H9 (cell line): ENCODE data around the gene IPPK. TPM values are rescaled to one million over a fixed set of nuclear protein-coding genes. Genes with fewer than 3 reads are reported as not detected.

Source experiments
- DNase-seq: peaks from one replicate; pipeline ENCODE4 v3.0.0-alpha.2; 2017
- H2AFZ ChIP-seq: one replicate; pipeline ENCODE4 v1.6.1; 2013; ENCODE audit warnings: mild to moderate bottlenecking, low read length, control low read depth, moderate library complexity
- H2AK5ac ChIP-seq: 2 replicates; pipeline ENCODE4 v1.6.1; 2013; ENCODE audit warnings: low read length, control low read depth, mixed read lengths; ENCODE audit not compliant: insufficient read length
- H2BK120ac ChIP-seq: one replicate; pipeline ENCODE4 v1.6.1; 2013; ENCODE audit warnings: low read depth, mild to moderate bottlenecking, low read length, control low read depth, inconsistent platforms; ENCODE audit not compliant: poor library complexity, severe bottlenecking
- H2BK12ac ChIP-seq: 2 replicates; pipeline ENCODE4 v1.6.1; 2013; ENCODE audit warnings: low read length, control low read depth, mixed read lengths, low read depth; ENCODE audit not compliant: insufficient read length
- H2BK15ac ChIP-seq: 2 replicates; pipeline ENCODE4 v1.6.1; 2013; ENCODE audit warnings: low read depth, low read length, control low read depth
- H2BK20ac ChIP-seq: one replicate; pipeline ENCODE4 v1.6.1; 2013; ENCODE audit warnings: low read depth, mild to moderate bottlenecking, low read length, control low read depth, inconsistent platforms; ENCODE audit not compliant: poor library complexity, severe bottlenecking
- H2BK5ac ChIP-seq: 2 replicates; pipeline ENCODE4 v1.6.1; 2013; ENCODE audit warnings: low read length, control low read depth, mixed read lengths; ENCODE audit not compliant: insufficient read length
- H3K14ac ChIP-seq: 2 replicates; pipeline ENCODE4 v1.6.1; 2013; ENCODE audit warnings: low read length, control low read depth; ENCODE audit not compliant: insufficient read depth
- H3K18ac ChIP-seq: 2 replicates; pipeline ENCODE4 v1.6.1; 2013; ENCODE audit warnings: low read depth, mild to moderate bottlenecking, mixed read lengths, low read length, control low read depth; ENCODE audit not compliant: insufficient read length
- H3K23ac ChIP-seq: 2 replicates; pipeline ENCODE4 v1.6.1; 2013; ENCODE audit warnings: low read length, control low read depth, mixed read lengths, low read depth; ENCODE audit not compliant: insufficient read length
- H3K23me2 ChIP-seq: 2 replicates; pipeline ENCODE4 v1.6.1; 2013; ENCODE audit warnings: low read depth, mild to moderate bottlenecking, mixed read lengths, low read length, control low read depth; ENCODE audit not compliant: insufficient read length, poor library complexity, severe bottlenecking
- H3K27ac ChIP-seq: 2 replicates; pipeline ENCODE4 v1.5.1; 2013; ENCODE audit warnings: low read length, control low read depth, mixed read lengths, low read depth; ENCODE audit not compliant: insufficient read length
- H3K27me3 ChIP-seq: 2 replicates; pipeline ENCODE4 v1.6.1; 2013; ENCODE audit warnings: low read length, control low read depth, inconsistent platforms; ENCODE audit not compliant: insufficient read depth
- H3K4ac ChIP-seq: 2 replicates; pipeline ENCODE4 v1.6.1; 2013; ENCODE audit warnings: low read depth, mild to moderate bottlenecking, control low read depth, inconsistent platforms, low read length, moderate library complexity
- H3K4me1 ChIP-seq: 2 replicates; pipeline ENCODE4 v1.6.1; 2013; ENCODE audit warnings: low read length, control low read depth, inconsistent platforms; ENCODE audit not compliant: insufficient read depth
- H3K4me2 ChIP-seq: 2 replicates; pipeline ENCODE4 v1.6.1; 2013; ENCODE audit warnings: low read length, control low read depth, mixed read lengths; ENCODE audit not compliant: insufficient read length, insufficient read depth
- H3K56ac ChIP-seq: 2 replicates; pipeline ENCODE4 v1.6.1; 2013; ENCODE audit warnings: low read depth, mild to moderate bottlenecking, mixed read lengths, low read length, control low read depth; ENCODE audit not compliant: insufficient read length
- H3K79me1 ChIP-seq: 2 replicates; pipeline ENCODE4 v1.6.1; 2013; ENCODE audit warnings: low read depth, mild to moderate bottlenecking, moderate library complexity, low read length, control low read depth, inconsistent platforms; ENCODE audit not compliant: insufficient read depth, poor library complexity, severe bottlenecking
- H3K79me2 ChIP-seq: 2 replicates; pipeline ENCODE4 v1.6.1; 2013; ENCODE audit warnings: low read length, control low read depth, inconsistent platforms; ENCODE audit not compliant: insufficient read depth
- H3K9ac ChIP-seq: 2 replicates; pipeline ENCODE4 v1.6.1; 2013; ENCODE audit warnings: low read length, control low read depth, mixed read lengths; ENCODE audit not compliant: insufficient read length; ENCODE audit errors: extremely low read depth
- H3K9me3 ChIP-seq: one replicate; pipeline ENCODE4 v1.6.1; 2013; ENCODE audit warnings: low read depth, low read length, inconsistent platforms; ENCODE audit not compliant: control insufficient read depth
- H3T11ph ChIP-seq: one replicate; pipeline ENCODE4 v1.6.1; 2013; ENCODE audit warnings: mild to moderate bottlenecking, low read length, control low read depth, inconsistent platforms
- H4K20me1 ChIP-seq: one replicate; pipeline ENCODE4 v1.6.1; 2013; ENCODE audit not compliant: control insufficient read depth, insufficient read length, insufficient read depth
- H4K5ac ChIP-seq: 2 replicates; pipeline ENCODE4 v1.6.1; 2013; ENCODE audit warnings: low read depth, mild to moderate bottlenecking, mixed read lengths, low read length, control low read depth; ENCODE audit not compliant: insufficient read length
- H4K8ac ChIP-seq: replicated peaks from 2 replicates; pipeline ENCODE4 v1.6.1; 2013; ENCODE audit warnings: low read length, control low read depth, mixed read lengths, low read depth; ENCODE audit not compliant: insufficient read length
- H4K91ac ChIP-seq: 2 replicates; pipeline ENCODE4 v1.6.1; 2013; ENCODE audit warnings: low read depth, mild to moderate bottlenecking, moderate library complexity, mixed read lengths, low read length, control low read depth; ENCODE audit not compliant: insufficient read length
- H3K27ac Mint-ChIP-seq, 3 experiments: 2 replicates in 2 of 3; 3 replicates in 1 of 3; pipeline ENCODE4 v1.8.0; 2020 to 2021; ENCODE audit warnings: mixed read lengths in 3 of 3, mild to moderate bottlenecking in 1 of 3, moderate library complexity in 1 of 3
- H3K27me3 Mint-ChIP-seq: 2 replicates; pipeline ENCODE4 v1.8.0; 2021; ENCODE audit warnings: low read depth, mild to moderate bottlenecking, moderate library complexity, mixed read lengths
- H3K36me3 Mint-ChIP-seq, 3 experiments: 2 replicates in 2 of 3; 3 replicates in 1 of 3; pipeline ENCODE4 v1.8.0; 2020 to 2021; ENCODE audit warnings: low read depth in 3 of 3, mixed read lengths in 3 of 3; ENCODE audit not compliant: insufficient read depth in 1 of 3
- H3K4me1 Mint-ChIP-seq, 2 experiments: 2 replicates each; pipeline ENCODE4 v1.8.0; 2020; ENCODE audit warnings: mixed read lengths in 2 of 2
- H3K4me3 Mint-ChIP-seq, 2 experiments: 2 replicates in 1 of 2; 3 replicates in 1 of 2; pipeline ENCODE4 v1.8.0; 2020 to 2021; ENCODE audit warnings: mild to moderate bottlenecking in 2 of 2, mixed read lengths in 2 of 2, moderate library complexity in 1 of 2
- H3K9me3 Mint-ChIP-seq, 2 experiments: 2 replicates in 1 of 2; 3 replicates in 1 of 2; pipeline ENCODE4 v1.8.0; 2020; ENCODE audit warnings: mild to moderate bottlenecking in 2 of 2, mixed read lengths in 2 of 2, moderate library complexity in 1 of 2
- WGBS: extraction: QIAGEN DNeasy Blood & Tissue Kit; methylation state at CpG from one replicate; pipeline ENCODE4 v1.1.7; 2013; ENCODE audit warnings: missing lambda C conversion rate, low lambda C conversion rate, mixed read lengths; ENCODE audit not compliant: insufficient read length; ENCODE audit errors: extremely low coverage; 5-methylcytosine and 5-hydroxymethylcytosine counted together
- total RNA-seq: library from RNA; stranded (reverse); gene quantifications from 2 replicates; pipeline ENCODE4 v1.2.1, GENCODE V29; 2021
- TF ChIP-seq, protein P1 (sequence below): fragments of 200-600 bp; sonication (generic); conservative IDR thresholded peaks from 3 replicates; pipeline ENCODE4 v1.8.0; 2021; ENCODE audit warnings: antibody characterized with exemption, mild to moderate bottlenecking

Gene IPPK
- total RNA-seq, 1 experiment from 2014 or later, result 10.7 TPM

DNA sequence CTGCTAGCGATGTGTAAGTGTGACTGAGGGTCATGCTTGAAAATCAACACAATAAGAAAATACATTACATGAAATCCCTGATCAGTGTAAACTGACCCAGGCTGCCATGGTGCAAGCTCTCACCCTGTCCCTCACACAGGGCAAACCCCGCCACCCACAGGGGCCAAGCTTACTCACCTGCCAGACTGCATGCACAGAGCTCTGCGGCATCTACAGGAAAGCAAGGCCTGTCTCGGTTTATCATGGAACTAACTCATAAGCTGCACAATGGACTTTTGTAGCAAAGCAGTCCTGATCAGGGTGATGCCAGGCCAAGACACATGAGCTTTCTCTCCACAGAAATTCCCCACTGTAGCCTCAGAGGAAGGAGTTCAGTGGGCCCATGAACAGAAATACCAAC is 9.7 kb downstream of the IPPK start:
- no peak for DNase-seq

More for the DNA sequence above, 9.7 kb downstream of the IPPK start:
- H3K23ac ChIP-seq, result no peak overlapping the region
- no peak overlapping the region for H2BK120ac ChIP-seq
- peaks cover 21 to 24% of the 10 kb centered on the region in 2 experiments for H3K4me1 Mint-ChIP-seq
- H3K4ac ChIP-seq, result no peak overlapping the region
- H3K27ac ChIP-seq, result no peak overlapping the region
- H4K20me1 ChIP-seq, result no peaks in the 10 kb centered on the region
- H3K9me3 ChIP-seq, result no peaks in the 10 kb centered on the region
- H3K4me3 Mint-ChIP-seq, result no peak overlapping the region
- H4K8ac ChIP-seq, result no peak overlapping the region
- no peak overlapping the region for H2BK5ac ChIP-seq
- H3K9me3 Mint-ChIP-seq, result no peaks in the 10 kb centered on the region
- no peak overlapping the region for H3T11ph ChIP-seq
- H2AFZ ChIP-seq, result no peak overlapping the region
- H3K4me1 ChIP-seq, result peaks cover 7% of the 10 kb centered on the region; the same call in 1 of the 2 replicates
- H3K18ac ChIP-seq, result no peak overlapping the region
- H3K27ac Mint-ChIP-seq, result peak overlapping the region in 2 of 3 experiments; percentile 70 to 77; a peak in 2 of 7 replicates
- H3K9ac ChIP-seq, result no peak overlapping the region
- H2BK20ac ChIP-seq, result no peak overlapping the region
- H3K27me3 ChIP-seq, result no peaks in the 10 kb centered on the region
- no peak overlapping the region for H3K14ac ChIP-seq
- no peak overlapping the region for H2BK15ac ChIP-seq
- TF ChIP-seq, protein P1, sequence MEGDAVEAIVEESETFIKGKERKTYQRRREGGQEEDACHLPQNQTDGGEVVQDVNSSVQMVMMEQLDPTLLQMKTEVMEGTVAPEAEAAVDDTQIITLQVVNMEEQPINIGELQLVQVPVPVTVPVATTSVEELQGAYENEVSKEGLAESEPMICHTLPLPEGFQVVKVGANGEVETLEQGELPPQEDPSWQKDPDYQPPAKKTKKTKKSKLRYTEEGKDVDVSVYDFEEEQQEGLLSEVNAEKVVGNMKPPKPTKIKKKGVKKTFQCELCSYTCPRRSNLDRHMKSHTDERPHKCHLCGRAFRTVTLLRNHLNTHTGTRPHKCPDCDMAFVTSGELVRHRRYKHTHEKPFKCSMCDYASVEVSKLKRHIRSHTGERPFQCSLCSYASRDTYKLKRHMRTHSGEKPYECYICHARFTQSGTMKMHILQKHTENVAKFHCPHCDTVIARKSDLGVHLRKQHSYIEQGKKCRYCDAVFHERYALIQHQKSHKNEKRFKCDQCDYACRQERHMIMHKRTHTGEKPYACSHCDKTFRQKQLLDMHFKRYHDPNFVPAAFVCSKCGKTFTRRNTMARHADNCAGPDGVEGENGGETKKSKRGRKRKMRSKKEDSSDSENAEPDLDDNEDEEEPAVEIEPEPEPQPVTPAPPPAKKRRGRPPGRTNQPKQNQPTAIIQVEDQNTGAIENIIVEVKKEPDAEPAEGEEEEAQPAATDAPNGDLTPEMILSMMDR, result no peak
- WGBS, result no CpG with 5 or more reads among the region's 4 CpGs
- H2AK5ac ChIP-seq, result no peak overlapping the region
- H4K5ac ChIP-seq, result no peak overlapping the region
- no peaks in the 10 kb centered on the region for H3K23me2 ChIP-seq
- no peak overlapping the region for H2BK12ac ChIP-seq
- H3K56ac ChIP-seq, result no peak overlapping the region
- H4K91ac ChIP-seq, result no peak overlapping the region
- peaks cover 0 to 17% (median 4%) of the 10 kb centered on the region in 3 experiments; a peak in 5 of 7 replicates for H3K36me3 Mint-ChIP-seq
- H3K4me2 ChIP-seq, result no peak overlapping the region
- H3K27me3 Mint-ChIP-seq, result no peaks in the 10 kb centered on the region
- H3K79me1 ChIP-seq, result peaks cover 14% of the 10 kb centered on the region
- peaks cover 6% of the 10 kb centered on the region; the same call in 1 of the 2 replicates for H3K79me2 ChIP-seq
